HepG2 (cell line): ENCODE results near the gene KIF1C. TPM values are rescaled to one million over a fixed set of nuclear protein-coding genes. Genes with fewer than 3 reads are reported as not detected.

Source experiments
- E2F1 ChIP-seq: sonication (generic); formaldehyde crosslinking; IDR thresholded peaks from 2 replicates; pipeline ENCODE4 v1.5.0; 2020; ENCODE audit warnings: missing genetic modification reagents
- EHMT2 ChIP-seq: fragments of 200-600 bp; sonication (generic); IDR thresholded peaks from 2 replicates; pipeline ENCODE4 v1.7.0; 2017; ENCODE audit warnings: antibody characterized with exemption, low read depth, low read length, borderline replicate concordance
- FOXA1 ChIP-seq, 2 experiments: fragments of 450-650 bp in 1 of 2; sonication (generic) in 1 of 2; formaldehyde crosslinking in 1 of 2; IDR thresholded peaks; 2 replicates each; pipeline versions ENCODE4 v1.4.0 to v1.6.1; 2016 to 2020; ENCODE audit warnings: missing genetic modification reagents in 1 of 2
- HMGA1 ChIP-seq: sonication (generic); formaldehyde crosslinking; conservative IDR thresholded peaks from 2 replicates; pipeline ENCODE4 v1.4.0; 2020; ENCODE audit warnings: missing genetic modification reagents
- MED8 ChIP-seq: sonication (generic); formaldehyde crosslinking; IDR thresholded peaks from 2 replicates; pipeline ENCODE4 v1.8.1; 2023; ENCODE audit warnings: mild to moderate bottlenecking, missing genetic modification reagents; ENCODE audit not compliant: insufficient replicate concordance
- NCOA2 ChIP-seq: sonication (generic); formaldehyde crosslinking; IDR thresholded peaks from 2 replicates; pipeline ENCODE4 v1.8.0; 2022; ENCODE audit warnings: inconsistent platforms
- PATZ1 ChIP-seq: sonication (generic); formaldehyde crosslinking; IDR thresholded peaks from 2 replicates; pipeline ENCODE4 v1.4.0; 2020; ENCODE audit warnings: missing genetic modification reagents
- PAWR ChIP-seq: sonication (generic); formaldehyde crosslinking; IDR thresholded peaks from 2 replicates; pipeline ENCODE4 v1.4.0; 2020; ENCODE audit warnings: missing genetic modification reagents, mild to moderate bottlenecking, borderline replicate concordance
- POLR2G ChIP-seq: fragments of 200-400 bp; formaldehyde crosslinking; IDR thresholded peaks from 2 replicates; pipeline ENCODE4 v1.6.1; 2018; ENCODE audit warnings: mild to moderate bottlenecking, low read depth, low read length, moderate library complexity
- SIN3B ChIP-seq: fragments of 150-350 bp; IDR thresholded peaks from 2 replicates; pipeline ENCODE4 v1.6.1; 2014; ENCODE audit warnings: low read length
- TFDP1 ChIP-seq: IDR thresholded peaks from 2 replicates; pipeline ENCODE4 v1.6.1; 2016; ENCODE audit warnings: missing compliant biosample characterization, missing genetic modification reagents, borderline replicate concordance
- TFE3 ChIP-seq: IDR thresholded peaks from 2 replicates; pipeline ENCODE4 v1.6.1; 2016
- TIGD3 ChIP-seq: sonication (generic); formaldehyde crosslinking; IDR thresholded peaks from 2 replicates; pipeline ENCODE4 v1.5.1; 2020; ENCODE audit warnings: mild to moderate bottlenecking, missing genetic modification reagents, borderline replicate concordance
- TRIM22 ChIP-seq: fragments of 450-650 bp; IDR thresholded peaks from 2 replicates; pipeline ENCODE4 v1.6.1; 2017
- ZFP37 ChIP-seq: sonication (generic); formaldehyde crosslinking; IDR thresholded peaks from 2 replicates; pipeline ENCODE4 v1.4.0; 2020; ENCODE audit warnings: missing genetic modification reagents, borderline replicate concordance
- ZNF136 ChIP-seq: sonication (generic); formaldehyde crosslinking; IDR thresholded peaks from 2 replicates; pipeline ENCODE4 v1.8.1; 2022; ENCODE audit warnings: low read depth, mild to moderate bottlenecking, moderate library complexity, missing genetic modification reagents
- ZNF292 ChIP-seq: sonication (generic); formaldehyde crosslinking; IDR thresholded peaks from 2 replicates; pipeline ENCODE4 v1.8.1; 2022; ENCODE audit warnings: mild to moderate bottlenecking, low read depth, missing genetic modification reagents, borderline replicate concordance
- ZNF841 ChIP-seq: sonication (generic); formaldehyde crosslinking; IDR thresholded peaks from 2 replicates; pipeline ENCODE4 v1.8.1; 2023; ENCODE audit warnings: missing genetic modification reagents, borderline replicate concordance
- ZSCAN25 ChIP-seq: sonication (generic); formaldehyde crosslinking; IDR thresholded peaks from 2 replicates; pipeline ENCODE4 v1.8.0; 2022; ENCODE audit warnings: mild to moderate bottlenecking, missing genetic modification reagents
- polyA plus RNA-seq, 8 experiments: library from polyadenylated mRNA; depleted of rRNA in 3 of 8; stranded (reverse) in 7 of 8; unstranded in 1 of 8; fragments of >200 nt; fragmentation: Illumina TruSeq in 4 of 8; extraction: Trizol in 4 of 8; gene quantifications; 2 replicates each; pipeline versions ENCODE4 v1.2.1 to v1.2.3, GENCODE V29; 2011 to 2016; ENCODE audit warnings: low read depth in 4 of 8, missing spikeins in 1 of 8, mixed read lengths in 1 of 8; ENCODE audit not compliant: insufficient read depth in 1 of 8
- total RNA-seq, 5 experiments: library from RNA; depleted of rRNA; stranded (reverse); fragments of >200 nt; fragmentation: Illumina TruSeq; extraction: Trizol; gene quantifications; 2 replicates each; pipeline ENCODE4 v1.2.3, GENCODE V29; 2016; ENCODE audit warnings: low read depth in 1 of 5

Gene KIF1C
- total and polyA plus RNA-seq, 2 of the 13 experiments (the other 11 are each of a cell fraction or from before 2014, with no cell fraction given): 70.0 to 104 TPM

GRCh38 chr17:4966844-4967538 lies 30.8 kb upstream of the KIF1C start (continued):
- TF ChIP-seq TRIM22 (no peak), SIN3B (no peak), ZNF136 (CRISPR knock-in tag) (0 out of 2 replicates have a peak, but pooled peaks have one; percentile 60), PAWR (no peak), TFE3 (no peak; the same call in 1 of the 2 replicates), EHMT2 (no peak), ZNF841 (no peak), HMGA1 (CRISPR knock-in tag) (no peak), ZNF292 (CRISPR knock-in tag) (peak; percentile 45; the same call in 1 of the 2 replicates), ZSCAN25 (CRISPR knock-in tag) (peak; percentile 46; the same call in 1 of the 2 replicates), TIGD3 (CRISPR knock-in tag) (peak; percentile 74; the same call in 1 of the 2 replicates), MED8 (CRISPR knock-in tag) (no peak), TFDP1 (CRISPR knock-in tag) (peak; percentile 57; the same call in 1 of the 2 replicates), E2F1 (CRISPR knock-in tag) (peak; percentile 72; the same call in 1 of the 2 replicates), PATZ1 (CRISPR knock-in tag) (no peak), POLR2G (peak; percentile 8), FOXA1 (IDR thresholded peaks at IDR 0.05) (no peak), FOXA1 (CRISPR knock-in tag; IDR thresholded peaks at IDR 0.05) (no peak), NCOA2 (CRISPR knock-in tag) (peak; percentile 9; the same call in 1 of the 2 replicates), ZFP37 (CRISPR knock-in tag) (no peak)
